Germinal center (tissue), 1 donor: Measurements from ENCODE around the gene ZBTB47.

Experiments
- DNase-seq: peaks from one replicate; pipeline ENCODE4 v3.0.0; 2012; ENCODE audit warnings: mixed read lengths, low spot score

ZBTB47 gene

DNA sequence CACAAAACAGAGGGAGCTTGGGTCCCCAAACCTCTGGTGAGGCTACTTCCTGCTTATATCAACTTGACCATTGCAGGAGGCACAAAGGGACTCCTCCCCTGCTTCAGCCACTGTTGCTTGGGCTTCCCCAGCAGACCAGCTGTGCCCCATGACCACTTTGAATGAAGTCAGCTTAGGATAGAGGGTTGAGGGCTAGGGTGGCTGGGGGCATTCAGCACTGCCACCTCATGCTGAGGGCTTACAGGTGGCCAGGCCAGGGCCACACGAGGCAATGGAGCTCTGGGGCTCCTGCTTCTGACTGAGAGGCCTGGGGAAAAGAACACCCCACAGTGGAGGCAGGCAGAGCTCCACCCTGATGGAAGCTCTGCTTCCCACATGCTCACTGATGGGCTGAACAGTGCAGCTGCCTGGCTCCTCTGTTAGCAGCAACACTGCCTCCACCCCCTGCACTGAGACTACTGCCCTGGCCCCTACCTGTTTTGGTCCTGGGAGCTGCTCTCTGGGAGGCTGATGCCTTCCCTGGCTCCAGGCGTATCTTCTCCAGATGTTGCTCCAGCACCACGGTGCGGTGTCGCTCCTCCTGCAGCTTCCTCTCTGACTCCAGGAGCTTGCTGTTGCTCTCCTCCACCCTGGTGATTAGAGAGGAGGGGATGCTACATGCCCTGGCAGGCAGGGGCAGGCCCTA is 59.3 kb downstream of the ZBTB47 start:
- DNase-seq: no peak

DNA sequence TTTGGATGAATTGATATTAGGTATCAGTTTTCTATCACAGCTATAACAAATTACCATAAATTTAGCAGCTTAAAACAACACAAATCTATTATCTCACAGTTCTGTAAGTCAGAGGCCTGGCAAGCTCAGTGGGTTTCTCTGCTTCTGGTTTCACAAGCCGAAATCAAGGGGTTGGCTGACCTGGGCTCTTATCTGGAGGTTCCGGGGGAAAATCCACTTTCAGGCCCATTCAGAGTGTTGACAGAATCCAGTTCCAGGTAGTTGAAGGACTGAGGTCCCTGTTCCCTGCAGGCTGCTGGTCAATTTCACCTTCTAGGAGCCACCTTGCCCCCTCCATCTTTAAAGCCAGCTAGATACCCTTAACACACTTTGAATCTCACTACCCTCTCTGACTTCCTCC is 60.2 kb downstream of the ZBTB47 start:
- DNase-seq: no peak

DNA sequence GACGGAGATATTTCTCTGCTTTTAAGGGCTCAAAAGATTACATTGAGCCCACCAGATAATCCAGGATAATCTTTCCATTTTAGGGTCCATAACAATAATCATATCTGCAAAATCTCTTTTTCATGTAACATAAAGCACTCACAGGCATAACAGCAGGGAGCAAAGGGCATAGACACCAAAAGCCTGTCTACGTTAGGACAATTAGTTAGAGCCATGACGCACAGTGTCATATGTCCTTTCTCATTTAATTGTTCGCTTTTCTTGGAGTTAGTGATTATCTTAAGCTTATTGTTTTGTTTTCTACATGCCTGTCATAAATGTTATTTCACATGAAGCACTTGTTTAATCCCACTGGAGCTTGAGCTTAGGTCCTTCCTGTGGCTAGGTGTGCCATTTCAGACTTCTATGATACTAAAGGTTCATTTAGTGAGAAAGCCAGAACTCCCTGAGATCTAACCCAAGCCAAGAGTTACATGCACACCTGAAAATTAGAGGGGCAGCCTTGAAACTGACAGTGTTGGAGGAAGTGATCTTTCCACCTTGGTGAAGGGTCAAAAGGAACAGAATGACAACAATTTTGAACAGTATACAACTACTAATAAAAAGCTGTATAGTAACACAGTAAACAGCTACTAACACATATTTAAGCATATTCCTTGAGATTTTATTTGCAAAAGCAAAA is 60.8 kb downstream of the ZBTB47 start:
- DNase-seq: no peak
